ENCODE results near the gene HOXA4. TPM values are rescaled to one million over a fixed set of nuclear protein-coding genes. Genes with fewer than 3 reads are reported as not detected.

The HOXA4 gene
- total RNA-seq, 1 donor from 2014 or later, result 7.1 TPM

DNA sequence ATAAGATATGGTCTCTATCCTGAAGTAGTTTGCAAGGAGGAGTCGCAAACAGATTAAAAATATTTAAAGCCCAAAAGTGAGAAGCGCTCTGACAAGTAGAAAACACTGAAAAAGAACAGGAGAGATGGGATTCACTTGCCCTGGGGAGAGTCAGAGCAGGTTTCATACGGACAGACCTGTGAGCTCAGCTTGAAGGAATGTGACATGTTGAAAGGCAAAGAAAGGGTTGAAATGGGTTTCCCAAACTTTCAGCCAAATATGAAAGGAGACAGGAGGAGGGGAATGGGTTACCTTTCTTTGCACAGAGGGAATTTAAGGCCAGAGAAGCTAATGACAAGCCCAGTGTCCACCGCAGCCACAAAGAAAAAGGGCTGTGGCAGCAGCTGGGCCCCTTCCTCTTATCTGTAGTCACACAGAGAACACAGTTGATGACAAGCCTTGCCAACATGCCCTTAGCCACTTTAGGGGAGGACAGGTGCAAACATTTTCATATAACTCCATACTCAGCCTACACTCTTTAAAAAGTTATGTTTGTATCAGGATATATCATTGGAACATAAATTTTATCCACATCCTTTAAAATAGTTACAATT lies 49.6 kb downstream of the HOXA4 start:
- Histone ChIP-seq H3K4me3 (no peak overlapping the region), H3K9me3 (no peaks in the 10 kb centered on the region), H3K27ac (no peak overlapping the region), H3K36me3 (no peaks in the 10 kb centered on the region), H3K4me1 (no peaks in the 10 kb centered on the region), H3K27me3 (no peaks in the 10 kb centered on the region)
- intact Hi-C loops (cut with DNase I), result no loop called here
- no peak for ATAC-seq
- TF ChIP-seq, protein P1, sequence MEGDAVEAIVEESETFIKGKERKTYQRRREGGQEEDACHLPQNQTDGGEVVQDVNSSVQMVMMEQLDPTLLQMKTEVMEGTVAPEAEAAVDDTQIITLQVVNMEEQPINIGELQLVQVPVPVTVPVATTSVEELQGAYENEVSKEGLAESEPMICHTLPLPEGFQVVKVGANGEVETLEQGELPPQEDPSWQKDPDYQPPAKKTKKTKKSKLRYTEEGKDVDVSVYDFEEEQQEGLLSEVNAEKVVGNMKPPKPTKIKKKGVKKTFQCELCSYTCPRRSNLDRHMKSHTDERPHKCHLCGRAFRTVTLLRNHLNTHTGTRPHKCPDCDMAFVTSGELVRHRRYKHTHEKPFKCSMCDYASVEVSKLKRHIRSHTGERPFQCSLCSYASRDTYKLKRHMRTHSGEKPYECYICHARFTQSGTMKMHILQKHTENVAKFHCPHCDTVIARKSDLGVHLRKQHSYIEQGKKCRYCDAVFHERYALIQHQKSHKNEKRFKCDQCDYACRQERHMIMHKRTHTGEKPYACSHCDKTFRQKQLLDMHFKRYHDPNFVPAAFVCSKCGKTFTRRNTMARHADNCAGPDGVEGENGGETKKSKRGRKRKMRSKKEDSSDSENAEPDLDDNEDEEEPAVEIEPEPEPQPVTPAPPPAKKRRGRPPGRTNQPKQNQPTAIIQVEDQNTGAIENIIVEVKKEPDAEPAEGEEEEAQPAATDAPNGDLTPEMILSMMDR (IDR thresholded peaks at IDR 0.05), result no peak
- no peak for DNase-seq

- ATAC-seq, result peak; percentile 48
Observed at GRCh38 chr7:27079234-27079975, 51.2 kb downstream of the HOXA4 start.

DNA sequence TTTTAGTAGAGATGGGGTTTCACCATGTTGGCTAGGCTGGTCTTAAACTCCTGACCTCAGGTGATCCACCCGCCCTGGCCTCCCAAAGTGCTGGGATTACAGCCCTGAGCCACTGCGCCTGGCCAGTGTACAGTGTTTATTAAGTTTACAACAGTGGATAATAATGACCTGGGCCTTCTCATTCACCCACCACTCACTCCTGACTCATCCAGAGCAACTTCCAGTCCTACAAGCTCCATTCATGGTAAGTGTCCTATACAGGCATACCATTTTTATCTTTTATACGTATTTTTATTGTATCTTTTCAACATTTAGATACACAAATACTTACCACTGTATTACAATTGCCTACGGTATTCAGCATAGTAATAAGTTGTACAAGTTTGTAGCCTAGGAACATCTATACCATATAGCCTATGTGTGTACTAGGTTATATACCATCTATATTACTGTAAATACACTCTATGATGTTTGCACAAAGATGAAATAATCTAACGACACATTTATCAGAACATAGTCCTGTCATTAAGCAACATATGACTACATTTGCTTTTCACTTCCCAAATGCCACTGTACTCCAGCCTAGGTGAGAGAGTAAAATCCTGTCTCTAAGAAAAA lies 51.8 kb downstream of the HOXA4 start:
- H3K27me3 ChIP-seq, result no peaks in the 10 kb centered on the region
- H3K9me3 ChIP-seq, result no peaks in the 10 kb centered on the region
- no peak overlapping the region for H3K27ac ChIP-seq
- H3K36me3 ChIP-seq, result no peaks in the 10 kb centered on the region
- H3K4me1 ChIP-seq, result no peaks in the 10 kb centered on the region
- ATAC-seq (no peak), DNase-seq (no peak)
- intact Hi-C loops (cut with DNase I), result no loop called here
- TF ChIP-seq, protein P1 (IDR thresholded peaks at IDR 0.05), result no peak
- no peak overlapping the region for H3K4me3 ChIP-seq

More at GRCh38 chr7:27079234-27079975, 51.2 kb downstream of the HOXA4 start:
- no peak overlapping the region for H3K4me3 ChIP-seq
- H3K4me1 ChIP-seq, result no peaks in the 10 kb centered on the region
- DNase-seq, result no peak
- H3K27ac ChIP-seq, result no peak overlapping the region
- intact Hi-C loops (cut with DNase I), result no loop called here
- TF ChIP-seq, protein P1 (IDR thresholded peaks at IDR 0.05), result no peak
- H3K9me3 ChIP-seq, result no peaks in the 10 kb centered on the region
- H3K36me3 ChIP-seq, result no peaks in the 10 kb centered on the region
- H3K27me3 ChIP-seq, result no peaks in the 10 kb centered on the region

Small RNA genes within 50 kb of the gene (microRNA-seq; reads per million reads assigned to microRNA genes)
- 41.3 reads per million, percentile 54 among the genes with 10 or more reads in this experiment for gene MIR196B (ENCODE audit: borderline microRNAs expressed)

Other genes with a start within 250 kb of the HOXA4 start
- 0.75 TPM for gene HOXA1, start 34.8 kb downstream of the HOXA4 start, total RNA-seq
- 2.1 TPM for gene HOXA2, start 28.1 kb downstream of the HOXA4 start, total RNA-seq
- 16.0 TPM for gene HOXA5, start 12.9 kb upstream of the HOXA4 start, total RNA-seq
- 6.5 TPM for gene HOXA6, start 17.0 kb upstream of the HOXA4 start, total RNA-seq
- 8.7 TPM for gene HOXA3, start 21.8 kb upstream of the HOXA4 start, total RNA-seq
- 2.9 TPM for gene HOXA7, start 25.9 kb upstream of the HOXA4 start, total RNA-seq
- gene HOXA9, start 34.8 kb upstream of the HOXA4 start, total RNA-seq, result 1.2 TPM
- gene HOXA10, start 43.6 kb upstream of the HOXA4 start, total RNA-seq, result 0.38 TPM
- gene HOXA11, start 54.5 kb upstream of the HOXA4 start, total RNA-seq, result not detected
- gene HOXA13, start 69.3 kb upstream of the HOXA4 start, total RNA-seq, result not detected
- gene EVX1, start 112.0 kb upstream of the HOXA4 start, total RNA-seq, result not detected

Measured in upper lobe of right lung (tissue), 1 donor.